NCI-H345 treated with DMSO at 0.1 percent for 48 hours (cell line): ENCODE measurements around the gene CTAG2.
"Not testable (repeated sequence)": the region's sequence is repeated elsewhere in the genome, so short reads cannot be mapped to it uniquely, and the experiment has no call there.

Source experiments
- DNase-seq: peaks from one replicate; lab custom pipeline; 2025; ENCODE audit not compliant: unreplicated experiment; lab: John Stamatoyannopoulos, UW

The CTAG2 gene

GRCh38 chrX:154649503-154650220, 3.7 kb downstream of the CTAG2 start:
- DNase-seq = no peak

- no peak for DNase-seq
Observed at GRCh38 chrX:154648931-154649330, 4.4 kb downstream of the CTAG2 start.

DNA sequence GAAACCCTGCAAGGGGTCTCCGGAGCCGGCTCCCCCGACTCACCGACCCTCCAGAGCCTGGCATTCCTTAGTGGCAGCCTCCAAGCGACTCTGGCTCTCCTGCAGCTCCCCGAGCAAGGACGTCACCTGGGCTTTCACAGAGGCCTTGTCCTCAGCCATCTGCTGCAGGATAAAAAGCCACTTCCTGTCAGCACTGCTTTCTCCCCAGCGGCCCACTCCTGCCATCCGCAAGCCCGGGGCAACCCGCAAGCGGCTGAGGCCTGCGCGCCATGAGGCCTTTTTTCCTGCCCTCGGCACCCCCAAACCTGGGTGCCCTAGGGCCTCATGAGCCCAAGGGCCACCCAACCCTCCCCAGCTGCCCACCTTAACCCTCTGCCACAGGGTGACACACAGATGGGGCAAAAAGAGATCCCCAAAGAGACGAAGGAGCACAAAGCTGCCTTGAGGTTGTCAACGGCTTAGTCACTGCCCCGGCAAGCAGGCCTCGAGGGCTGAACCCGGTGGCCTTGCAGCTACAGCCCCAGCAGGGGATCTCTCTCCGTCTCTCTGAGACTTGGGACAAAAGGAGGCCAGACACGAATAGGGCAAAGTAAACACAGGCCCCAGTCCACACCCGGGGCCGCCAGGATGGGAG, 7.5 kb downstream of the CTAG2 start:
- not testable (repeated sequence) for DNase-seq

DNA sequence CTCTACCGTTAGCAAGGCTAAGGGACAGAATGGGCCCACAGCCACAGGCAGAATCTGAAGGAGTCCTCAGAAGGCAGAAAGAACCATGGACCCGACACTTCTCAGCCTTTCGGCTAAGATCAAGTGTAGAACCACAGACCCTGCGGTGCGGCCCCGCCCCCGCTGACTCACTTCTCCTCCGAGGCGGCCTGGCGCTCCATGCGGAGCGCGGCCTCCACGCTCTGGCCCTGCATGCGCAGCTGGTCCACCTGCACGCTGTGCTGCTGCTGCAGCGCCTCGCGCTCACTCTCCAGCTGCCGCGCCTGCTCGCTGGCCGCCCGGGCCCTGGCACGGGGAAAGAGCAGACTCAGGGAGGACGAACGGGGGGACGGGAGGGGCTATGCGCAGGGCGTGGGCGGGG, 9.7 kb downstream of the CTAG2 start:
- DNase-seq = not testable (repeated sequence)

DNA sequence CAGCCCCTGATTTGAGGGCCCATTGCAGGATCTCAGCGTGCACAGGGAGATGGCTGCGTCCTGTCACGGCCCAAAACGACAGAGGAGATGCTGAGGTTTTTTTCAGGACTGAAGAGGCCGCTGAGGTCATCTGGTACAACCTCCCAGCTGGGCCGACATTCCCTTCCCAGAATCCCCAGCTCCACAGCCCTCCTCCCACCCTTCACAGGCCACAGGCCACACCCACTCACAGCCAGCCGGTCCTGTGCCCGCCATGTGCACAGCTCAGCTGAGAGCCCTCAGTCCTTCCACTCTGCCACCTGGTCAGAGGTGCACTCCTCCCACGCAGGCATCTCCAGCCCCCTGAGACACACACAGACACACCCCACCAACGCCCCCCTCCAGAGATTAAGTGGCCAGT, 11.6 kb downstream of the CTAG2 start:
- DNase-seq = not testable (repeated sequence)

- not testable (repeated sequence) for DNase-seq
Observed at GRCh38 chrX:154633661-154634060, 19.7 kb downstream of the CTAG2 start.

DNA sequence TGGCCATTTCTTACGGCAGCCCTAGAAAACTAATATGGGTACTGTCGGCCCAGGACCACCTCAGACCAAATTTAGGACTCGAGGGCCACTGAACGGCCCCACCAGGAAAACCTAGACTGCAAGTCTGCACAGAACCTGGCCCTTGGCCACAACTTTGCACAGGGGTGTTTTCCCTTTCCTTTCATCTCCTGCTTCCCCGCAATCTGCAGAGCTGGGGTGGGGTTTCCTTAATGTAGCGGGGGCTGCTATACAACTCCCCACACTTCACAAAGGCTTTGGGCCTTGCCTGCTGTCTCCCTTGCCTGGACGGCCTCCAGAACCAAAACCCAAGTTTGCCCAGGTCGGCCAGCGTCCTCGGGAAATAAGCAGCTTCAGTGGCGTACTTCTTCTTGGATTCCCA, 22.4 kb downstream of the CTAG2 start:
- DNase-seq = not testable (repeated sequence)

DNA sequence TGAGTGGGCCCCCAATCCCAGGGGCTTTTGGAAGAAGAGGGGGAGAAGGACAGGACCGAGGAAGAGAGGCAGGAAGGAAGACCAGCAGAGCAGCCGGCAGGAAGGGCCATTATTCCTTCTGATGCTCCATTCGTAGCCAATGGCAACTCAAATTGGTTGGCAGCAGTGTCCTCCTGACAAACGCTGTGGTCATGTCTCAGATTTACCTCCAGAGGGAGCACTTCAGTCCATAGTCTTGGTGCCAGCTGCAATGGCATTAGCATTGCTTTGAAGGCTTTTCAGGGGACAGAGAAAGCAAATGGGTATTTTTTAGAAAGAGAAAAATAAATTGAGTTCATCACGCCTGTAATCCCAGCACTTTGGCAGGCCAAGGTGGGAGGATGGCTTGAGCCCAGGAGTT, 24.4 kb downstream of the CTAG2 start:
- DNase-seq = not testable (repeated sequence)

GRCh38 chrX:154620767-154621414, 32.5 kb downstream of the CTAG2 start:
- not testable (repeated sequence) for DNase-seq

DNA sequence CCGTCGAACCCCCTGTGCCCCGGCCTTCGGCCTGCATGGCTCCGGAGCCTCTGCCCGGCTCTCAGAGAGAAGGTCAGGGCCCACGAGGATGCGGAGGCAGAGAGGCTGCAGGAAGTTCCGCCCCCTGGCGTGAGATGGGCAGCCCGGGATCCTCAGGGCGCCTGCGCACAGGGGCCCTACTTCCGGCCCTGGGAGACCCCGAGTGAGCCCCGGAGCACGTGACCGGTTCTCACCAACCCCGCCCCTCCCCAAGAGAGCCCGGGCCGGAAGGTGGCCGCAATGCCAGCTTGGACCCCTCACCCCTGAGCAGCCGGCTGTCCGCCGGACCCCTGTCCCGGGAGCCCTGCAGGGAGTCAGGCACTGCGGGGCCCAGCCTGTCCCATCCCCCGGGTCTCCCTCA, 34.2 kb downstream of the CTAG2 start, which contains the start of gene CTAG1B:
Gene CTAG1B (minus strand): TSS at position 101 of the 400 bp plus-strand sequence. CDS start 64 bp downstream, at position 37.
- not testable (repeated sequence) for DNase-seq

- DNase-seq = not testable (repeated sequence)
Observed at GRCh38 chrX:154613586-154613985, 39.8 kb downstream of the CTAG2 start.

DNA sequence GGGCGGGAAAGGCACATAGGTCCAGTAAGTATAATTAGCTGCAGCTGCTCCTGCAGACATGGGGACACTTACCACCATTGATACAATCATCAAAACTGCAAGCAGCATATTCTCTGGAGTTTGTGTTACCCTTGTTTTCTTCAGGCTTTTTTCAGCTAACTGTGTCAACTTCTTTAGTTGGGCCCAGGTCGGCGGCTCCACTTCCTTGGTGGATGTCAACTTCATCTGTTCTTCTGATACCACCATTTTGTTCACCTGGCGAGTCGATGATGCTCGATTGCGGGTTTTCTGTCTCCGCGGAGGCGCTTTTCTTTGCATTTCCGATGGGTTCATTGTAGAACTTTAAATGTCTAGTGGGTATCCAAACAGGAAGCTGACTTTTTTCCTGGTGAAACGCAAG, 42.2 kb downstream of the CTAG2 start:
- not testable (repeated sequence) for DNase-seq

GRCh38 chrX:154608823-154609222, 44.6 kb downstream of the CTAG2 start:
- not testable (repeated sequence) for DNase-seq

DNA sequence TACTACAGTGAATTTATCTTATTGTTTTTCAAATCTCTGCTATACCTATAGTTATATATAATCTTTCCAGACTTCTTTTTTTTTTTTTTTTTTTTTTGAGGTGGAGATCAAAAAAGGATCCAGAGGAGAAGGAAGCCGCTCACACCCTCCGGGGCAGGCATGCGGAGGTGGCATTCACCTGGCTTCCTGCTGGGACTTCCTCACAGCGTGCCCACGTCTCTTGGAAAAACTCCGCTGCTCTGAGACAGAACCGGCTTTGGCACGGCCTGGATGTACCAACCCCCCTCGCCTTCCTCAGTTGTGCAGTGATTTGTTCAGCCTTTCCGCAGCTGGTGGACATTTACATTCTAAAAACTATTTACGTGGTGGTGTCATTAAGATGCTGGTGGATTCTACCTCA, 45.4 kb downstream of the CTAG2 start:
- DNase-seq = not testable (repeated sequence)

DNA sequence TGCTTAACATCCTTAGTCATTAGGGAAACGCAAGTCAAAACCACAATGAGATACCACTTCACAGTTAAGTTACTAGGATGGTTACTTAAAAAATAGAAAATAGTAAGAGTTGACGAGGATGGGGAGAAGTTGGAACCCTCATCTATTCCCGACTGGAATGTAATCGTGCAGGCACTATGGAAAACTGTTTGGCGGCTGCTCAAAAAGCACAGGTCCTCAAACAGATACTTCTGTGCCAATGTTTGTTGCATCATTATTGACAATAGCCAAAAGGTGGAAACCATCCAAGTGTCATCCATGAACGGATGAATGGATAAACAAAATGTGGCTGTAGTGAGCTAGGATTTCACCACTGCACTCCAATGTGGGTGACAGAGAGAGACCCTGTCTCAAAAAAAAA, 46.0 kb downstream of the CTAG2 start:
- peak; percentile 93 for DNase-seq

GRCh38 chrX:154605566-154605965, 47.8 kb downstream of the CTAG2 start:
- DNase-seq = no peak

DNA sequence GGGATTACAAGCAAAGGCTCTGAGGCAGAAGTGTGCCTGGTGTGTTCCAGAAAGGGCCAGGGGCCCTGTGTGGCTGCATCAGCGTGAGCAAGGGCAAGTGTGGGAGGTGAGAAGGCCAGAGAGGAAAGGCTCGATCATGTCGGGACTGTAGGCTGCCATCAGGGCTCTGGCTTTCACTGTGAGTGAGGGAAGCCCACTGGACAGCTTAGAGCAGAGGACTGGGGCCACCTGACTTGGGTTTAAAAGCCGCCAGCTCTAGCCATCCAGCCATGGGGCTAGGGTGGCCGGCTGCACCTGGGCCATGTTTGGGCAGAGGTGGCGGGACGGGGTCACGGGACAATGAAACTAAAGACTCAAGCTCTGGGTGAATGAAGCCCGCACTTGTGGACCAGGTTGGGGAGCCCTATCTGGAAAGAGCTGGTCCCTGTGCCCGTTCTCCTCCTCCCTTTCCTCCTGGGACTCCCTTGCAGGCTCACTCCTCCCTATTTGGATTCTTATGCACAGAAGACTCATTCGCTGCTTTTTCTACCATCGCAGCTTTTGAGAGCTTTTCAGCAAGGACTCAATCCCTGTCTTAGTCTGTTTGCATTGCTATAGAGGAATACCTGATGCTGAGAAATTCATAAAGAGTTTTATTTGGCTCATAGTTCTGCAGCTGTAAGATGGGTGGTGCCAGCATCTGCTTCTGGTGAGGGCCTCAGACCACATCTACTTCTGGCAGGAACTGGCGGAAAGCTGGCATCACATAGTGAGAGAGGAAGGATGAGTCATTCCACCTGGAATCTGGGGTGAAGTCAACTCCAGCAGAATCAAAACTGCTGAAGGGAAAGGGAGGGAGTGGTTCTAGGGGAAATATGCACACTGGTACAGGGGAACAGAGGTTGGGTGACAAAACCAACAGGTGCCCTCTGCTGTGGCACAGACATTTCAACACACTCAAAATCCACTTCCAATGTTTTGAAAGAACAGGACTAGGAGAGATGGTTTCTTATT, 49.6 kb downstream of the CTAG2 start:
- no peak for DNase-seq

DNA sequence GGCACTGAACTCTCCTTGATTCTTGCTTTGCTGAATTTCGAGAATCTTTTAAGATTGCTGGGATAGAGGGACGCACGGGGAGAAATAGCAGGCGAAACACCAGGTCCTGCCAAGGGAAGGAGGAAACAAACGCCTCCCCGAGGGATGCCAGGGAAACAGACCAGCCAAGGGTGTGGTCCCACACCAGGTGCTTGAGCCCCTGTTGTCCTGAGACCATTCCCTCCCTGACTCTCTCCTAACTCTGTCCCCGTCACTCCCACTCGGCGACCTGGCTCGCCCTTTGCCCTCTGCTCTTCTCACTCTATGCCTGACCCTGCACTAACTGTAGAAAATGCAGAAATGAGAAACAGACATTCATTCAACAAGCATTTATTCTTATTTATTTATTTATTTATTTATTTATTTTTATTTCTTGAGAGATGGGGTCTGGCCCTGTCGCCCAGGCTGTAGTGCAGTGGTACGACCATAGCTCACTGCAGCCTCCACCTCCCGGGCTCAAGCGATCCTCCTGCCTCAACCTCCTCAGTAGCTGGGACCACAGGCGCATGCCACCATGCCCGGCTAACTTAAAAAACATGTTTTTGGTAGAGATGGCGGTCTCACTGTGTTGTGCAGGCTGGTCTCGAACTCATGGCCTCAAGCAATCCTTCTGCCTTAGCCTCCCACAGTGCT, 50.5 kb downstream of the CTAG2 start:
- no peak for DNase-seq

DNA sequence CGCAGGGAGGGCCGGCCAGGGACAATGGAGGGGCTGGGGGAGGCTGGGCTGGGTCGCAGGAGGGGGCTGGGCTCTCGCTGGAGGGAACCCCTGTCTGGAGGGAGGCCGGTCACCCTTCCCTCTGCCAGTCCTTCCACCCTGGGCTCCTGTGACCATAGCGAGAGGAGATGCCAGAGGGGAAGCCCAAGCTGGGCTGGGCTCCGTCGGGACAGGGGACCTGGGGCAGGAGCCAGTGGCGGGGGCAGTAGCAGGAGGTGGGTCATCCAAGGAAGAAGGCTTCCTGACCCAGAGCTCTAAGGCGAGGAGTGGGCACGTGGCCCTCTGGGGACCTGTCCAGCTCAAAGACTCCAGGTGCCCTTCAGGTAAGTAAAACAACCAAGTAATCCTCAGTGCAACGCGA, 51.2 kb downstream of the CTAG2 start:
- DNase-seq = no peak
